Uterus (tissue), 4 donors: ENCODE data around the gene POLR3G. TPM values are rescaled to one million over a fixed set of nuclear protein-coding genes. Genes with fewer than 3 reads are reported as not detected.
A peak's percentile ranks its signal among the peaks of the same experiment; 100 is the strongest.

Source experiments
- DNase-seq, 2 donors: peaks; one replicate each; pipeline ENCODE4 v3.0.0-alpha.2; 2019 to 2020
- H3K27ac ChIP-seq, 2 donors: fragments of 200-600 bp; sonication (generic); 1 replicate in 1 of 2; 2 replicates in 1 of 2; pipeline ENCODE4 v1.5.1; 2016 to 2018
- H3K27me3 ChIP-seq, 2 donors: fragments of 200-600 bp; sonication (generic); one replicate each; pipeline ENCODE4 v1.5.1; 2018 to 2019; ENCODE audit warnings: control low read depth in 1 of 2
- H3K36me3 ChIP-seq, 2 donors: fragments of 200-600 bp; sonication (generic); one replicate each; pipeline ENCODE4 v1.5.1; 2019; ENCODE audit warnings: control low read depth in 1 of 2
- H3K4me1 ChIP-seq, 2 donors: fragments of 200-600 bp; sonication (generic); one replicate each; pipeline ENCODE4 v1.5.1; 2018 to 2019; ENCODE audit warnings: control low read depth in 1 of 2
- H3K4me3 ChIP-seq, 2 donors: fragments of 200-600 bp; sonication (generic); 1 replicate in 1 of 2; 2 replicates in 1 of 2; pipeline ENCODE4 v1.5.1; 2018 to 2019; ENCODE audit warnings: mild to moderate bottlenecking in 1 of 2
- H3K9me3 ChIP-seq, 2 donors: fragments of 200-600 bp; sonication (generic); one replicate each; pipeline ENCODE4 v1.5.1; 2019; ENCODE audit warnings: control low read depth in 1 of 2
- CTCF ChIP-seq, 4 experiments: fragments of 200-600 bp in 2 of 4; fragments of 450-650 bp in 2 of 4; sonication (generic) in 2 of 4; IDR thresholded peaks; one replicate each; pipeline ENCODE4 v1.5.1; 2016 to 2019; ENCODE audit warnings: antibody characterized with exemption in 4 of 4, mild to moderate bottlenecking in 2 of 4, moderate library complexity in 1 of 4
- POLR2A ChIP-seq, 2 donors: fragments of 450-650 bp; IDR thresholded peaks; one replicate each; pipeline ENCODE4 v1.6.1; 2016; ENCODE audit warnings: antibody characterized with exemption in 2 of 2, mild to moderate bottlenecking in 1 of 2, moderate library complexity in 1 of 2
- intact Hi-C: fragments of 100-400 bp; cut with DNase I; formaldehyde crosslinking; loops from one replicate; pipeline ENCODE4 v1.15.1; 2023; ENCODE audit warnings: low total_unique reads
- total RNA-seq, 4 donors: library from RNA; depleted of rRNA in 3 of 4; stranded (reverse); fragments of >200 nt in 3 of 4; gene quantifications; one replicate each; pipeline versions ENCODE4 v1.1.0 to v1.2.4, GENCODE V29; 2014 to 2023
- donor health status: DM: yes; HTN: yes; CAD: no.

Gene POLR3G, protein sequence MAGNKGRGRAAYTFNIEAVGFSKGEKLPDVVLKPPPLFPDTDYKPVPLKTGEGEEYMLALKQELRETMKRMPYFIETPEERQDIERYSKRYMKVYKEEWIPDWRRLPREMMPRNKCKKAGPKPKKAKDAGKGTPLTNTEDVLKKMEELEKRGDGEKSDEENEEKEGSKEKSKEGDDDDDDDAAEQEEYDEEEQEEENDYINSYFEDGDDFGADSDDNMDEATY
- 1 to 10 TPM in 3 of 4 donors, not detected in 1; 2.4 to 4.6 (median 2.5) TPM for total RNA-seq

- intact Hi-C loops, result no loop called here
- H3K4me3 ChIP-seq, result peak within 1 kb of the TSS; percentile 80 to 93
- DNase-seq, result peak; percentile 93
- no peaks in the 10 kb centered on the region for H3K9me3 ChIP-seq
- peak within 1 kb of the TSS; percentile 58 to 73 for H3K27ac ChIP-seq
- no peaks in the 10 kb centered on the region for H3K27me3 ChIP-seq
- TF ChIP-seq POLR2A (IDR thresholded peaks at IDR 0.05) (peak; percentile 67 to 79), CTCF (IDR thresholded peaks at IDR 0.05) (peak; percentile 32 to 72 (median 48))
- no peaks in the 10 kb centered on the region for H3K36me3 ChIP-seq
- no peaks in the 10 kb centered on the region for H3K4me1 ChIP-seq
Observed at GRCh38 chr5:90474235-90475107, at the start of gene POLR3G, which contains the start of gene MBLAC2. POLR3G (plus strand) TSS chr5:90474864; CDS start chr5:90485568, 10,704 bp downstream. MBLAC2 (minus strand) TSS chr5:90474771; CDS start chr5:90474292, 479 bp downstream.

GRCh38 chr5:90434116-90434714 is 40.4 kb upstream of the POLR3G start:
- no peaks in the 10 kb centered on the region for H3K27me3 ChIP-seq
- TF ChIP-seq CTCF (IDR thresholded peaks at IDR 0.05) (peak; percentile 36 to 49 (median 42)), POLR2A (IDR thresholded peaks at IDR 0.05) (no peak)
- H3K4me1 ChIP-seq, result no peaks in the 10 kb centered on the region
- no peaks in the 10 kb centered on the region for H3K36me3 ChIP-seq
- no peak overlapping the region for H3K27ac ChIP-seq
- H3K4me3 ChIP-seq, result no peak overlapping the region
- DNase-seq, result peak; percentile 21 to 23
- H3K9me3 ChIP-seq, result no peaks in the 10 kb centered on the region
- intact Hi-C loops, result no loop called here

GRCh38 chr5:90437663-90438062 is 37.0 kb upstream of the POLR3G start:
- no peaks in the 10 kb centered on the region for H3K36me3 ChIP-seq
- no peak overlapping the region for H3K4me3 ChIP-seq
- intact Hi-C loops, result no loop called here

DNA sequence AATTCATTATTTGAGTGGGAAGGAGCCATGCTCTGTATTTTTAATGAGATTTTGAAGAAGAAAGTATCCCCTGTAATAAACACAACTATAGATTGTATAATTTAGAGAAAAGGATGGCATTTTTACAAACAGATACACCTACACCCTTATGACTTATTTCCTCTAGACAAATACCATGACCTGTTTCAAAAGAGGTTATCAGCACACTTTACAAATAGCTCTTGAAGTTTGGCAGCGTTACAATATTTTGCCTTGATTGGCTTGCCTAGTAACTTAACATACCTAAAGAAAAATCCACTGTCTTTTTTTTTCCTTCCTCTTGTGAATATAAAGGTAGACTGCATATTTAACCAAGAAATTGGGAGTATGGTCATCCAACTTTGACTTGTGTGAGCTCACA is 36.6 kb upstream of the POLR3G start:
- no peak for DNase-seq
- no peak for TF ChIP-seq CTCF (IDR thresholded peaks at IDR 0.05)
- no peak for TF ChIP-seq POLR2A (IDR thresholded peaks at IDR 0.05)
- Histone ChIP-seq H3K27me3 (no peaks in the 10 kb centered on the region), H3K4me1 (no peaks in the 10 kb centered on the region), H3K27ac (no peak overlapping the region), H3K4me3 (no peak overlapping the region), H3K36me3 (no peaks in the 10 kb centered on the region), H3K9me3 (no peaks in the 10 kb centered on the region)
- intact Hi-C loops, result no loop called here

More at GRCh38 chr5:90437663-90438062, 37.0 kb upstream of the POLR3G start:
- Histone ChIP-seq H3K27me3 (no peaks in the 10 kb centered on the region), H3K9me3 (no peaks in the 10 kb centered on the region), H3K27ac (no peak overlapping the region), H3K4me1 (no peaks in the 10 kb centered on the region)
- no peak for TF ChIP-seq POLR2A (IDR thresholded peaks at IDR 0.05)
- TF ChIP-seq CTCF (IDR thresholded peaks at IDR 0.05), result no peak
- DNase-seq, result no peak
